ENCODE results near the gene TIAL1. TPM values are rescaled to one million over a fixed set of nuclear protein-coding genes. Genes with fewer than 3 reads are reported as not detected.

The TIAL1 gene
- total RNA-seq, 3 donors from 2014 or later, result 73.3 to 110 (median 76.4) TPM

GRCh38 chr10:119634219-119634544, 37.4 kb upstream of the TIAL1 start:
- no peaks in the 10 kb centered on the region for H3K27me3 ChIP-seq
- peak in 1 of 2 donors; percentile 29 for DNase-seq (ENCODE audit: low spot score in 2 of 2)
- no peak for TF ChIP-seq CTCF (IDR thresholded peaks at IDR 0.05)
- no peak for TF ChIP-seq POLR2A (IDR thresholded peaks at IDR 0.05)
- no peak for TF ChIP-seq POLR2AphosphoS5 (IDR thresholded peaks at IDR 0.05)
- H3K4me3 ChIP-seq, result no peak overlapping the region
- no peaks in the 10 kb centered on the region for H3K36me3 ChIP-seq
- H3K27ac ChIP-seq, result no peak overlapping the region
- intact Hi-C loops (cut with DNase I; ENCODE audit: low total_unique reads), result no loop called here
- H3K4me1 ChIP-seq, result no peaks in the 10 kb centered on the region
- no peaks in the 10 kb centered on the region for H3K9me3 ChIP-seq

GRCh38 chr10:119633538-119634218, 36.9 kb upstream of the TIAL1 start:
- Histone ChIP-seq H3K27ac (no peak overlapping the region), H3K9me3 (no peaks in the 10 kb centered on the region), H3K27me3 (no peaks in the 10 kb centered on the region), H3K4me3 (no peak overlapping the region), H3K4me1 (no peaks in the 10 kb centered on the region), H3K36me3 (no peaks in the 10 kb centered on the region)
- intact Hi-C loops (cut with DNase I; ENCODE audit: low total_unique reads), result no loop called here
- TF ChIP-seq POLR2AphosphoS5 (IDR thresholded peaks at IDR 0.05) (no peak), CTCF (IDR thresholded peaks at IDR 0.05) (no peak), POLR2A (IDR thresholded peaks at IDR 0.05) (no peak)
- no peak for DNase-seq (ENCODE audit: low spot score in 2 of 2)

- no peaks in the 10 kb centered on the region for H3K36me3 ChIP-seq
- no peaks in the 10 kb centered on the region for H3K9me3 ChIP-seq
- DNase-seq (ENCODE audit: low spot score in 2 of 2), result no peak
- no peaks in the 10 kb centered on the region for H3K27me3 ChIP-seq
- intact Hi-C loops (cut with DNase I; ENCODE audit: low total_unique reads), result no loop called here
- TF ChIP-seq CTCF (IDR thresholded peaks at IDR 0.05) (no peak), POLR2A (IDR thresholded peaks at IDR 0.05) (no peak), POLR2AphosphoS5 (IDR thresholded peaks at IDR 0.05) (no peak)
- no peak overlapping the region for H3K4me3 ChIP-seq
- H3K4me1 ChIP-seq, result no peaks in the 10 kb centered on the region
- H3K27ac ChIP-seq, result no peak overlapping the region
These were observed 33.5 kb upstream of the TIAL1 start for GRCh38 chr10:119630300-119630699.

GRCh38 chr10:119625570-119626280, 29.0 kb upstream of the TIAL1 start:
- no peaks in the 10 kb centered on the region for H3K9me3 ChIP-seq
- H3K4me1 ChIP-seq, result no peaks in the 10 kb centered on the region

More at GRCh38 chr10:119625570-119626280, 29.0 kb upstream of the TIAL1 start:
- Histone ChIP-seq H3K36me3 (no peaks in the 10 kb centered on the region), H3K27me3 (no peaks in the 10 kb centered on the region), H3K27ac (no peak overlapping the region), H3K4me3 (no peak overlapping the region)
- no peak for DNase-seq (ENCODE audit: low spot score in 2 of 2)
- TF ChIP-seq POLR2AphosphoS5 (IDR thresholded peaks at IDR 0.05) (no peak), CTCF (IDR thresholded peaks at IDR 0.05) (no peak), POLR2A (IDR thresholded peaks at IDR 0.05) (no peak)
- intact Hi-C loops (cut with DNase I; ENCODE audit: low total_unique reads), result no loop called here

All from breast epithelium (tissue), 4 donors.